Ovary (tissue), 9 donors: ENCODE data around the gene HCRTR1. TPM values are rescaled to one million over a fixed set of nuclear protein-coding genes. Genes with fewer than 3 reads are reported as not detected.

Experiments
- DNase-seq, 5 donors: peaks; one replicate each; pipeline ENCODE4 v3.0.0-alpha.2; 2019 to 2020
- H3K27ac ChIP-seq, 2 donors: fragments of 200-600 bp; one replicate each; pipeline versions ENCODE4 v1.5.1 to v1.8.0; 2019 to 2022
- H3K27me3 ChIP-seq: fragments of 200-600 bp; one replicate; pipeline ENCODE4 v1.8.0; 2022
- H3K36me3 ChIP-seq: fragments of 200-600 bp; sonication (generic); one replicate; pipeline ENCODE4 v1.5.1; 2019
- H3K4me1 ChIP-seq: one replicate; pipeline ENCODE4 v1.8.1; 2013; ENCODE audit warnings: mild to moderate bottlenecking, moderate library complexity; ENCODE audit not compliant: insufficient read depth
- H3K4me3 ChIP-seq: fragments of 200-600 bp; sonication (generic); one replicate; pipeline ENCODE4 v1.5.1; 2017
- H3K9me3 ChIP-seq, 2 donors: fragments of 200-600 bp in 1 of 2; sonication (generic) in 1 of 2; one replicate each; pipeline versions ENCODE4 v1.5.1 to v1.8.1; 2013 to 2019; ENCODE audit warnings: mild to moderate bottlenecking in 1 of 2, moderate library complexity in 1 of 2
- EP300 ChIP-seq: sonication (generic); formaldehyde crosslinking; IDR thresholded peaks from one replicate; pipeline ENCODE4 v1.6.1; 2017; ENCODE audit warnings: antibody characterized with exemption
- POLR2A ChIP-seq: fragments of 450-650 bp; IDR thresholded peaks from one replicate; pipeline ENCODE4 v1.6.1; 2017; ENCODE audit warnings: antibody characterized with exemption, mild to moderate bottlenecking, moderate library complexity
- WGBS, 3 donors: extraction: QIAGEN DNeasy Blood & Tissue Kit in 1 of 3; methylation state at CpG; one replicate each; pipeline versions ENCODE4 v1.1.5 to v1.1.7; 2013 to 2017; 5-methylcytosine and 5-hydroxymethylcytosine counted together
- intact Hi-C, 4 donors: fragments of 100-400 bp; cut with DNase I; formaldehyde crosslinking; loops; one replicate each; pipeline versions ENCODE4 v1.11.0 to v1.15.1; 2022 to 2023
- polyA plus RNA-seq, 2 donors: library from polyadenylated mRNA; stranded (reverse); fragments of 200-250 nt in 1 of 2; fragments of 350-450 nt in 1 of 2; fragmentation: Illumina TruSeq in 1 of 2; extraction: RNeasy Lipid Tissue Mini Kit (QIAGEN cat#74804) in 1 of 2; gene quantifications; one replicate each; pipeline ENCODE4 v1.2.3, GENCODE V29; 2013 to 2014
- total RNA-seq, 7 donors: library from RNA; depleted of rRNA in 2 of 7; stranded (reverse); fragments of >200 nt in 2 of 7; fragmentation: NEBNext Ultra II Directional in 3 of 7; extraction: Animal tissue kit (Norgen Biotek cat#: 25700) in 3 of 7; gene quantifications; one replicate each; pipeline versions ENCODE4 v1.1.0 to v1.2.4, GENCODE V29; 2016 to 2023
- TF ChIP-seq, protein P1 (sequence below), 3 donors: fragments of 450-650 bp in 2 of 3; fragments of 200-600 bp in 1 of 3; IDR thresholded peaks; one replicate each; pipeline versions ENCODE4 v1.5.1 to v1.8.0; 2016 to 2022; ENCODE audit warnings: antibody characterized with exemption in 3 of 3, mild to moderate bottlenecking in 1 of 3
- donor health status: DM: no; HTN: no; CAD: no; lungs with moderate emphysema.
- donor health status: DM: no; HTN: no; CAD: no.
- donor health status: Bipolar disorder and iron deficiency.
- donor health status: DM: yes; HTN: yes; CAD: no.
- donor health status: DM: no; HTN: no; CAD: no.
- donor health status: DM: yes; HTN: yes; CAD: no.

HCRTR1 gene
- total and polyA plus RNA-seq, 9 donors = not detected

DNA sequence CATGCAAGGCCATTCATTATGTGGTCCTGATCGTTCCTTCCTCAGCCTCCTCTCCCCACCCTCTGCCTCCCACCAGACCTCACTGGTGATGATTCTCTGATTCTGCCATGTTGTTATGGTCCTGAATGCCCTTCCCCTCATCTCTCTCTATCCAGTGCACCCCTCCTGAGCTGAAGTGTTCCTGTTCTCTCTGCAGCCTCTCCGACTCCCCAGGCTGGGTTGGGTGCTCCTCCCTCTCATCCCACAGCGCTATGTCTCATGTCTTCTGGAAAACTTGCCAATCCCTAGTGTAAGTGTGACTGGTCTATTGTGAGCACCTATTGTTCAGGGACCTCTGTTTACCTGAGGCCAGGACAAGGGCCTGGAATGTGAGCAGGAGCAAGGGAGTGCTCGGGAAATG, 38.3 kb downstream of the HCRTR1 start:
- Histone ChIP-seq H3K27me3 (no peaks in the 10 kb centered on the region), H3K36me3 (no peaks in the 10 kb centered on the region), H3K4me1 (no peaks in the 10 kb centered on the region), H3K27ac (no peak overlapping the region), H3K4me3 (no peak overlapping the region), H3K9me3 (no peaks in the 10 kb centered on the region)
- 67 to 76% (median 70%) methylated on average over 4 of the region's 4 CpGs for WGBS, 3 donors
- DNase-seq = no peak
- intact Hi-C loops = no loop called here
- TF ChIP-seq, protein P1, sequence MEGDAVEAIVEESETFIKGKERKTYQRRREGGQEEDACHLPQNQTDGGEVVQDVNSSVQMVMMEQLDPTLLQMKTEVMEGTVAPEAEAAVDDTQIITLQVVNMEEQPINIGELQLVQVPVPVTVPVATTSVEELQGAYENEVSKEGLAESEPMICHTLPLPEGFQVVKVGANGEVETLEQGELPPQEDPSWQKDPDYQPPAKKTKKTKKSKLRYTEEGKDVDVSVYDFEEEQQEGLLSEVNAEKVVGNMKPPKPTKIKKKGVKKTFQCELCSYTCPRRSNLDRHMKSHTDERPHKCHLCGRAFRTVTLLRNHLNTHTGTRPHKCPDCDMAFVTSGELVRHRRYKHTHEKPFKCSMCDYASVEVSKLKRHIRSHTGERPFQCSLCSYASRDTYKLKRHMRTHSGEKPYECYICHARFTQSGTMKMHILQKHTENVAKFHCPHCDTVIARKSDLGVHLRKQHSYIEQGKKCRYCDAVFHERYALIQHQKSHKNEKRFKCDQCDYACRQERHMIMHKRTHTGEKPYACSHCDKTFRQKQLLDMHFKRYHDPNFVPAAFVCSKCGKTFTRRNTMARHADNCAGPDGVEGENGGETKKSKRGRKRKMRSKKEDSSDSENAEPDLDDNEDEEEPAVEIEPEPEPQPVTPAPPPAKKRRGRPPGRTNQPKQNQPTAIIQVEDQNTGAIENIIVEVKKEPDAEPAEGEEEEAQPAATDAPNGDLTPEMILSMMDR (IDR thresholded peaks at IDR 0.05) = no peak
- no peak for TF ChIP-seq EP300
- no peak for TF ChIP-seq POLR2A

DNA sequence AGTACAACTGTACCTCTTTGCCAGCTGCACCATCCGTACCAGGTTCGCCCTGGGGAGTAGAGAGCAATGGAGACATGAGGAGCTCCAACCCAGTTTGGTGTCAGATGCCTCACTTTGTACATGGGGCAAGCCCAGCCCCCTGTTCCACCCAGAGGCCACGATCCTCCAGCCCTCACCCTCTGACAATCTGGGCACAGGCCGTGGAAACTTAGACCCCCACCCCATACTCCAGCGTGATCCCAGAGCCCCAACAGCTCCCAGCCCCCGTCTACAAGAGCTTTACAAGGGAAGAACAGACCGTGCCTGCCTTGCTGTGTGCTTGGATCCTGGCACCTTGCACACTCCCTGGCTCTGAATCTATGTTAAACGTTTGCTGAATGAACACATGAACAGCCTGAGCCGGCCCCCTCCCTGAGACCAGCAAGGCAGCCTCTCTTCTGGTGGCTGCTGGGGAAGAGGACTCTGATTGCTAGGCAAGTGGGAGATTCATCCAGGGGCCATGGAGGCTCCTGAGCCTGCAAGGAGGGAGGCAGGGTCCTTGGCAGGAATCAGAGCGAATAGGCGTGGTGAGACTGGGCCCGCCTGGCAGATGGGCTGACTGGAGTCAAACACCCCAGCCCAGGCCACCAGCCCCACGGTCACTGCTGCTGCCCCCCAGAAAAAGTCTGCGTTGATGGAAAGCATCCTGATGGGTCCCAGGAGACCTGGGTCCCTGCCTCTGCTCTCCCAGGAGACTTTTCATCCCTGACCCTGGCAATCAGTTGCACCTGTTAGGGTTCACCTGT, 39.7 kb downstream of the HCRTR1 start:
- no peaks in the 10 kb centered on the region for H3K27me3 ChIP-seq
- no peak for TF ChIP-seq EP300
- WGBS, 3 donors = 66 to 78% (median 76%) methylated on average over 14 of the region's 14 CpGs

DNA sequence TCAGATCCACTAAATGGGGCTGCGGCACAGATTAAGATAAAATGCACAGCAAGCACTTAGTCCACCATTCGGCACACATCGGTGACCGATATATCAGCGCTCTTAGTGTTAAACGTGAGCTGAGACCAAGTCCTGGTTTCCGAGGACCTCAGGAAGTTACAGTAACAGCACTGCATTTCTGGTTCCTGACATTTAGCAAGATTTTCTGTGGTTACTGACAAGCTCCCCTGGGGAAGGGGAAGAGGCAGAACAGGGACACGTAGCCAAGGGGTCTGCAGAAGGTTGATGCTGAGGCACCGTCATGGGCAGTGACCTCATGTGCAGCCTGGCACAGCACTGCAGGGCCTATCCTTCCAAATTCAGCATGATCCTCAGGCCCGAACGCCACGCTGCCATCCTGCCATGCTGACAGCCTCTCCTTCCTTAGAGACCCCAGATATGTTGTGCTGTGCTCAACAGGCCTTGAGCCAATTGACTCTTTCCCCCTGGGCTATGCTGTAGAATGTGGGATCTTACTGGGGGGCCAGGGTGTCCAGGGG, 40.6 kb downstream of the HCRTR1 start:
- intact Hi-C loops = no loop called here
- no peaks in the 10 kb centered on the region for H3K36me3 ChIP-seq
- H3K4me3 ChIP-seq = no peak overlapping the region
- no peak for DNase-seq
- H3K9me3 ChIP-seq = no peaks in the 10 kb centered on the region
- H3K4me1 ChIP-seq = no peaks in the 10 kb centered on the region
- 89 to 91% (median 89%) methylated on average over 12 of the region's 12 CpGs for WGBS, 3 donors
- no peaks in the 10 kb centered on the region for H3K27me3 ChIP-seq
- no peak overlapping the region for H3K27ac ChIP-seq
- TF ChIP-seq, protein P1 (IDR thresholded peaks at IDR 0.05) = no peak
- TF ChIP-seq POLR2A (no peak), EP300 (no peak)

More for the DNA sequence above, 39.7 kb downstream of the HCRTR1 start:
- H3K27ac ChIP-seq = no peak overlapping the region
- DNase-seq = no peak
- H3K4me1 ChIP-seq = no peaks in the 10 kb centered on the region
- no peaks in the 10 kb centered on the region for H3K9me3 ChIP-seq
- no peak overlapping the region for H3K4me3 ChIP-seq
- no peaks in the 10 kb centered on the region for H3K36me3 ChIP-seq
- intact Hi-C loops = no loop called here

DNA sequence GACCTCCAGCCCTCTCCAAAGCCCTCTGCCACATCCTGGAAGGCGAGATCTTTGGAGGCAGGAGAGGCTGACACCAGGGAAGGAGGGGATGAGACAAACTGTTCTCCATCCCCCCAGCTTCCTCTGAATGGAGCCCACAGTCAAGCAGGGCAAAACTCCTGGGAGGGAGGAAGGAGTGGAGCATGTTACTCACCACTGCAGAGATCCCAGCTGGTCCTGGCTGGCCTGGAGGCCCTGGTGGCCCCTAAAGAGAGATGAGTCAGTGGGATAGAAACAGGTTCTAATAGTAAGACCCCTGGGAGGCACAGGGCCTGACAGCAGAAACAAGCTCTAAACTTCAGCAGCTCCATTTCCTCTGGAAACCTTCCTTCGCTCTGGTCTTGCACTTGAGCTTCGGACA, 41.2 kb downstream of the HCRTR1 start:
- Histone ChIP-seq H3K36me3 (no peaks in the 10 kb centered on the region), H3K9me3 (no peaks in the 10 kb centered on the region), H3K27ac (no peak overlapping the region), H3K4me1 (no peaks in the 10 kb centered on the region), H3K4me3 (no peak overlapping the region), H3K27me3 (no peaks in the 10 kb centered on the region)
- WGBS, 3 donors = 83 to 92% (median 89%) methylated on average over 3 of the region's 3 CpGs
- intact Hi-C loops = no loop called here
- TF ChIP-seq, protein P1 (IDR thresholded peaks at IDR 0.05) = no peak
- DNase-seq = no peak

DNA sequence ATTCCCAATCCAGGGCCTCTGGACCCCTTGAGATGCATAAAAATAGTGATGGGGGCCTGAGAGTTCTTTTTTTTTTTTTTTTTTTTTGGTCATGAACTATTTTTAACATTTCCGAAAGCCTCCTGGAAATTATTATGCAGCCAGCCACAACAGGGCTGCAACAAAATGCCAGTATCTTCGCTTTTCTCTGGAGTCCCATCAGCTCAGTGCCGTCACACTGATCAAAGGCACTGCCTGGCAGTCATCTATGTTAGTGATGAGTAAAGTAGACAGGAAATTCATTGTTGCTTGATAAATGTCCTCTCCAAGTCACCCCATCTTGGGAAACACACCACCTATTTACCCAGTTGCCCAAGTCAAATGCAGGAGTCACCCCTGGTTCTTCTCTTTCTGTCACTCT, 42.4 kb downstream of the HCRTR1 start:
- H3K4me3 ChIP-seq = no peak overlapping the region
- intact Hi-C loops = loop anchor here (5.0 to 10.0 kb wide), 5 partner anchors 42 to 405 kb away; partner anchors contain the start of gene COL16A1 (in 1 of the 4)
- DNase-seq = no peak
- H3K27me3 ChIP-seq = no peaks in the 10 kb centered on the region
- no peaks in the 10 kb centered on the region for H3K36me3 ChIP-seq
- TF ChIP-seq POLR2A (no peak), EP300 (no peak)
- TF ChIP-seq, protein P1 (IDR thresholded peaks at IDR 0.05) = no peak
- whole genome bisulfite sequencing, 3 donors = 78 to 92% (median 82%) methylated on average over 3 of the region's 3 CpGs
- H3K4me1 ChIP-seq = no peaks in the 10 kb centered on the region
- H3K27ac ChIP-seq = no peak overlapping the region
- no peaks in the 10 kb centered on the region for H3K9me3 ChIP-seq
